ENCODE measurements around the gene RPL31. TPM values are rescaled to one million over a fixed set of nuclear protein-coding genes. Genes with fewer than 3 reads are reported as not detected.

Gene RPL31
- total RNA-seq, 1 donor from 2014 or later: 1,129 TPM

DNA sequence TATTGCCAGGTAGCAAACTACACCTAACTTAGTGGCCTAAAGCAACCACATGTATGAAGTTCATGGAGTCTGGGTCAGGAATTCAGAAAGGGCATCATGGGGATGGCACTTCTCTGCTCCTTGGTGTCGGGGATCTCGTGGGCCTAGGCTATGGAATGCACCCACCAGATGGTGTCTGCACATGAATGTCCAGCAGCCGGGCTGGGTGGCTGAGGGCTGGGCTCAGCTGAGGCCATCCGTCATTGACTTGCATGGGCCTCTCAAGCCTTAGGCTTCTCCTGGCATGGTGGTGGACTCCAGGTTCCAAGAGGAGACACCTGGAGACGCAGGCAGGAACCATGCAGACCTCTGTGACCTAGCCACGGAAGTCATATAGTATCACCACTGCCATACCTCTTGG, 26.0 kb upstream of the RPL31 start:
- H3K79me2 ChIP-seq (ENCODE audit: insufficient read depth, low read length): no peaks in the 10 kb centered on the region
- Mint-ChIP-seq H3K27me3 (ENCODE audit: low read depth, unreplicated experiment) (peaks cover 3% of the 10 kb centered on the region), H3K4me1 (ENCODE audit: low read depth, unreplicated experiment) (peaks cover 18% of the 10 kb centered on the region), H3K9me3 (ENCODE audit: unreplicated experiment) (peaks cover 3% of the 10 kb centered on the region), H3K4me3 (ENCODE audit: unreplicated experiment) (no peak overlapping the region), H3K27ac (ENCODE audit: unreplicated experiment) (no peak overlapping the region), H3K36me3 (ENCODE audit: low read depth, unreplicated experiment) (peaks cover 13% of the 10 kb centered on the region)
- peak overlapping the region; percentile 77 for H3K4me2 ChIP-seq (ENCODE audit: low read length)
- no peak overlapping the region for H3K4me3 ChIP-seq (ENCODE audit: insufficient read depth, low read depth, low read length)
- TF ChIP-seq CTCF (IDR thresholded peaks at IDR 0.05; ENCODE audit: insufficient read depth, low read depth, low read length) (no peak), EZH2 (IDR thresholded peaks at IDR 0.05; ENCODE audit: insufficient read depth, low read length) (no peak)
- FAIRE-seq (no peak), DNase-seq (ENCODE audit: low read depth) (no peak)
- peaks cover 27% of the 10 kb centered on the region for H3K4me1 ChIP-seq (ENCODE audit: insufficient read depth, low read length)
- H3K27ac ChIP-seq (ENCODE audit: low read depth, low read length): no peak overlapping the region
- no peaks in the 10 kb centered on the region for H3K27me3 ChIP-seq (ENCODE audit: insufficient read depth, low read length)
- no peaks in the 10 kb centered on the region for H3K9me3 ChIP-seq (ENCODE audit: insufficient read depth, low read depth, low read length)
- H2AFZ ChIP-seq (ENCODE audit: low read depth, low read length): no peak overlapping the region
- H4K20me1 ChIP-seq (ENCODE audit: insufficient read depth, low read length): no peaks in the 10 kb centered on the region
- H3K36me3 ChIP-seq (ENCODE audit: insufficient read depth, low read length): peaks cover 3% of the 10 kb centered on the region
- H3K9ac ChIP-seq (ENCODE audit: low read length): no peak overlapping the region

DNA sequence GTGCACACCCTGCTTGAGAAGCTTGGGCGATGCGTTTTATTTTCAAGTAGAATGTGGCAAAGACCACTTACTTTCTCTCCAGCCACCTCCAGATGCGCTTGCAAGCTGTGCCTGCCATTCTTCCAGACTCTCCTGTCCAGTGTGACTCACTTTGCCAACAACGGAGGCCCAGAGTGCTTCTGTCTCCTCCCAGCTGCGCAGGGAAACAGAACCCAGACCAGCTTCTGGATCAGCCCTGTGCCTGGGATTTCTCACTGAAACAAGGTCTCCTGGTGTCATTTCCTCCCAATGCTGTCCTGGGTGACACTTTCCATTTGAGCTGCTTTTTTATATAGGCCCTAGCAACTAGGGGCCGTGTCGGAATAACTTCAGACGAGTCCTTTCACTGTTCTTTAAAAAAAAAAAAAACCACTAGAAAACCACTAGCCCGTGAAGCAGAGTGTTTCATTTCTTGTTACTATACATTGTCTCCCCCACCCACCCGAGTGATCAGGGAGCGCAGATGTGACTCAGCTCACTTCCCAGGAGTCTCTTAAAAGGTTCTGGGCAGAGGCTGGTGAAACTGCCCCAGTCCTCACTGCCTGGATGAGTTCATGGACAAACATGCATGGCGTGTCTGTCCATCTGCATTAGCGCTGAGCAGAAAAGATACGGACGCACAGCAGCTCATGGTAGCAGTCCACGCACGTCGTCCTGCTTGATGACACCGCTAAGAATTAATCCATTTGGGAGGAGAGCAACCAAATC, 25.3 kb upstream of the RPL31 start:
- Histone ChIP-seq H3K4me1 (ENCODE audit: insufficient read depth, low read length) (peaks cover 27% of the 10 kb centered on the region), H3K9me3 (ENCODE audit: insufficient read depth, low read depth, low read length) (no peaks in the 10 kb centered on the region), H4K20me1 (ENCODE audit: insufficient read depth, low read length) (no peaks in the 10 kb centered on the region), H2AFZ (ENCODE audit: low read depth, low read length) (peak overlapping the region; percentile 57), H3K36me3 (ENCODE audit: insufficient read depth, low read length) (peaks cover 3% of the 10 kb centered on the region), H3K9ac (ENCODE audit: low read length) (peak overlapping the region; percentile 66), H3K4me3 (ENCODE audit: insufficient read depth, low read depth, low read length) (no peak overlapping the region), H3K27me3 (ENCODE audit: insufficient read depth, low read length) (no peaks in the 10 kb centered on the region), H3K27ac (ENCODE audit: low read depth, low read length) (peak overlapping the region; percentile 74), H3K79me2 (ENCODE audit: insufficient read depth, low read length) (no peaks in the 10 kb centered on the region), H3K4me2 (ENCODE audit: low read length) (peak overlapping the region; percentile 77)
- Mint-ChIP-seq H3K9me3 (ENCODE audit: unreplicated experiment) (peaks cover 3% of the 10 kb centered on the region), H3K36me3 (ENCODE audit: low read depth, unreplicated experiment) (peaks cover 10% of the 10 kb centered on the region), H3K4me3 (ENCODE audit: unreplicated experiment) (peak overlapping the region; percentile 36), H3K27ac (ENCODE audit: unreplicated experiment) (peak overlapping the region; percentile 72), H3K27me3 (ENCODE audit: low read depth, unreplicated experiment) (peaks cover 3% of the 10 kb centered on the region), H3K4me1 (ENCODE audit: low read depth, unreplicated experiment) (peaks cover 19% of the 10 kb centered on the region)
- DNase-seq (ENCODE audit: low read depth): peak; percentile 84
- TF ChIP-seq CTCF (IDR thresholded peaks at IDR 0.05; ENCODE audit: insufficient read depth, low read depth, low read length) (no peak), EZH2 (IDR thresholded peaks at IDR 0.05; ENCODE audit: insufficient read depth, low read length) (no peak)
- FAIRE-seq: no peak

GRCh38 chr2:100977511-100977910, 24.6 kb upstream of the RPL31 start:
- Histone ChIP-seq H3K27me3 (ENCODE audit: insufficient read depth, low read length) (no peaks in the 10 kb centered on the region), H4K20me1 (ENCODE audit: insufficient read depth, low read length) (no peaks in the 10 kb centered on the region), H2AFZ (ENCODE audit: low read depth, low read length) (no peak overlapping the region), H3K79me2 (ENCODE audit: insufficient read depth, low read length) (no peaks in the 10 kb centered on the region), H3K4me2 (ENCODE audit: low read length) (peak overlapping the region; percentile 77), H3K4me1 (ENCODE audit: insufficient read depth, low read length) (peaks cover 27% of the 10 kb centered on the region), H3K9ac (ENCODE audit: low read length) (peak overlapping the region; percentile 66), H3K36me3 (ENCODE audit: insufficient read depth, low read length) (peaks cover under 1% of the 10 kb centered on the region), H3K27ac (ENCODE audit: low read depth, low read length) (peak overlapping the region; percentile 74), H3K4me3 (ENCODE audit: insufficient read depth, low read depth, low read length) (no peak overlapping the region), H3K9me3 (ENCODE audit: insufficient read depth, low read depth, low read length) (no peaks in the 10 kb centered on the region)
- H3K4me3 Mint-ChIP-seq (ENCODE audit: unreplicated experiment): no peak overlapping the region
- peaks cover 3% of the 10 kb centered on the region for H3K27me3 Mint-ChIP-seq (ENCODE audit: low read depth, unreplicated experiment)
- peaks cover 10% of the 10 kb centered on the region for H3K36me3 Mint-ChIP-seq (ENCODE audit: low read depth, unreplicated experiment)
- TF ChIP-seq CTCF (IDR thresholded peaks at IDR 0.05; ENCODE audit: insufficient read depth, low read depth, low read length) (no peak), EZH2 (IDR thresholded peaks at IDR 0.05; ENCODE audit: insufficient read depth, low read length) (no peak)
- DNase-seq (ENCODE audit: low read depth): no peak
- peaks cover 19% of the 10 kb centered on the region for H3K4me1 Mint-ChIP-seq (ENCODE audit: low read depth, unreplicated experiment)
- no peak for FAIRE-seq
- peaks cover 3% of the 10 kb centered on the region for H3K9me3 Mint-ChIP-seq (ENCODE audit: unreplicated experiment)
- H3K27ac Mint-ChIP-seq (ENCODE audit: unreplicated experiment): no peak overlapping the region
